GM19025 (cell line): Measurements from ENCODE around the gene SLC7A6OS.
A peak's percentile ranks its signal among the peaks of the same experiment; 100 is the strongest.

Experiments used
- ATAC-seq: cut with Tn5 transposase; IDR thresholded peaks from one replicate; pipeline ENCODE4 v1.9.1; 2021; ENCODE audit warnings: mild to moderate bottlenecking, low read depth, moderate library complexity; ENCODE audit not compliant: unreplicated experiment

The SLC7A6OS gene

GRCh38 chr16:68310774-68311511 is at the start of gene SLC7A6OS, which contains the start of gene PRMT7:
Gene SLC7A6OS (minus strand): TSS chr16:68310946. CDS start chr16:68310926, 20 bp downstream.
Gene PRMT7 (plus strand): TSS chr16:68311019. CDS start chr16:68315980, 4,961 bp downstream.
- ATAC-seq: peak; percentile 97

GRCh38 chr16:68359398-68360191 is 48.8 kb upstream of the SLC7A6OS start:
- no peak for ATAC-seq

GRCh38 chr16:68358951-68359350 is 48.2 kb upstream of the SLC7A6OS start:
- ATAC-seq: no peak

- ATAC-seq: no peak
Measured at GRCh38 chr16:68357923-68358322, 47.2 kb upstream of the SLC7A6OS start.

- no peak for ATAC-seq
Measured at GRCh38 chr16:68357521-68357922, 46.8 kb upstream of the SLC7A6OS start.

GRCh38 chr16:68356919-68357286 is 46.2 kb upstream of the SLC7A6OS start:
- ATAC-seq: no peak

GRCh38 chr16:68356249-68356918 is 45.6 kb upstream of the SLC7A6OS start:
- ATAC-seq: peak; percentile 83

GRCh38 chr16:68355447-68356248 is 44.9 kb upstream of the SLC7A6OS start:
- peak; percentile 7 for ATAC-seq

GRCh38 chr16:68354816-68355215 is 44.1 kb upstream of the SLC7A6OS start:
- no peak for ATAC-seq

- ATAC-seq: no peak
Measured at GRCh38 chr16:68353366-68353765, 42.6 kb upstream of the SLC7A6OS start.

- no peak for ATAC-seq
Measured at GRCh38 chr16:68351991-68352431, 41.3 kb upstream of the SLC7A6OS start.

GRCh38 chr16:68351463-68351862 is 40.7 kb upstream of the SLC7A6OS start:
- ATAC-seq: no peak

GRCh38 chr16:68350813-68351350 is 40.1 kb upstream of the SLC7A6OS start:
- no peak for ATAC-seq

GRCh38 chr16:68349838-68350410 is 39.2 kb upstream of the SLC7A6OS start:
- ATAC-seq: no peak

- no peak for ATAC-seq
Measured at GRCh38 chr16:68348639-68349445, 38.1 kb upstream of the SLC7A6OS start.

- ATAC-seq: no peak
Measured at GRCh38 chr16:68347605-68348004, 36.9 kb upstream of the SLC7A6OS start.

- no peak for ATAC-seq
Measured at GRCh38 chr16:68346892-68347480, 36.2 kb upstream of the SLC7A6OS start.

GRCh38 chr16:68345958-68346635 is 35.4 kb upstream of the SLC7A6OS start:
- no peak for ATAC-seq
